ENCODE measurements around the gene ANKRD7. TPM values are rescaled to one million over a fixed set of nuclear protein-coding genes. Genes with fewer than 3 reads are reported as not detected.
A peak's percentile ranks its signal among the peaks of the same experiment; 100 is the strongest.

The ANKRD7 gene
- total RNA-seq, 1 donor from 2014 or later: not detected

DNA sequence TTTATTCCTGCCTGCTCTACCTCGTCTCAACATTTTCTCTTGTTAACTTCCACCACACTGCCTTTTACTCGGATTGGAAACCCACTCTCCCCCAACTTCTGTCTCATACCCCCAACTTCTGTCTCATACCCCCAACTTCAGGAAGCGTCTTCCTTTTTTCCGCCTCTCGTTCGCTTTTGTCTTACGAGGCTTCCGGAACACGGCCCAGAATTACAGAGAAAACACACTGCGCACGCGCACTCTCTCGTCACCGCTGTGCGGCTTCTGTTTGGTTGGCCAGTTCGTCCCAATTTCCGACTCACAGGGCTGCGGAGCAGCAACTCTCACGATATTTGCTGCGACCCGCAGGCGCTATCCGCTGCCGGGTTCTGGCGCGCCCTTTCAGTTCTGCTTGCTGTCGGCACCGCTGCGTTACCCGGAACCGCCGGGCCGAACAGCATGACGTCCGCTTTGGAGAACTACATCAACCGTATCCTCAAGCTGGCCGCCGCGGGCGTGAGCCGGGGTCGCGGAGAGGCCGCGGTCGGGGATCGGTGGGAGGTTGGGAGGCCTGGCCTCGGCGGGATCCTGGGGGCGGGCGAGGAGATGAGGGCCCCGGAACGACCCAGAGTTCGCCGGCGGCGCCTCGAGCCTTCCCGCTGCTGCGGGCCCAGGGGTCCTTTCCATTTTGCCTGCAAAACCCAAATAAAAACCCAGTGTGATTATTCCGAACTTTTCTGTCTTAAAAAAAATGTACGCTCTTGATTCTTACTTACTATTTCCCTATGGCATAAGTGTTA, 40.5 kb upstream of the ANKRD7 start, which contains the start of gene LSM8:
Gene LSM8 (plus strand): TSS at position 379 of the 779 bp plus-strand sequence. CDS start 60 bp downstream, at position 439.
- H3K4me1 ChIP-seq: peaks cover 0 to 22% of the 10 kb centered on the region in 2 donors
- TF ChIP-seq, protein P1, sequence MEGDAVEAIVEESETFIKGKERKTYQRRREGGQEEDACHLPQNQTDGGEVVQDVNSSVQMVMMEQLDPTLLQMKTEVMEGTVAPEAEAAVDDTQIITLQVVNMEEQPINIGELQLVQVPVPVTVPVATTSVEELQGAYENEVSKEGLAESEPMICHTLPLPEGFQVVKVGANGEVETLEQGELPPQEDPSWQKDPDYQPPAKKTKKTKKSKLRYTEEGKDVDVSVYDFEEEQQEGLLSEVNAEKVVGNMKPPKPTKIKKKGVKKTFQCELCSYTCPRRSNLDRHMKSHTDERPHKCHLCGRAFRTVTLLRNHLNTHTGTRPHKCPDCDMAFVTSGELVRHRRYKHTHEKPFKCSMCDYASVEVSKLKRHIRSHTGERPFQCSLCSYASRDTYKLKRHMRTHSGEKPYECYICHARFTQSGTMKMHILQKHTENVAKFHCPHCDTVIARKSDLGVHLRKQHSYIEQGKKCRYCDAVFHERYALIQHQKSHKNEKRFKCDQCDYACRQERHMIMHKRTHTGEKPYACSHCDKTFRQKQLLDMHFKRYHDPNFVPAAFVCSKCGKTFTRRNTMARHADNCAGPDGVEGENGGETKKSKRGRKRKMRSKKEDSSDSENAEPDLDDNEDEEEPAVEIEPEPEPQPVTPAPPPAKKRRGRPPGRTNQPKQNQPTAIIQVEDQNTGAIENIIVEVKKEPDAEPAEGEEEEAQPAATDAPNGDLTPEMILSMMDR (IDR thresholded peaks at IDR 0.05): no peak
- H3K9me3 ChIP-seq: no peaks in the 10 kb centered on the region
- peaks cover under 1 to 6% of the 10 kb centered on the region in 2 donors for H3K36me3 ChIP-seq
- H3K27ac ChIP-seq: peak within 1 kb of the TSS; percentile 84 to 88
- peak; percentile 93 to 99 for DNase-seq (ENCODE audit: low spot score in 2 of 2)
- intact Hi-C loops (cut with DNase I): loop anchor here (5.0 kb wide), 1 partner anchor 312 kb away; the partner anchor contains the start of gene CTTNBP2
- peak within 1 kb of the TSS; percentile 76 to 81 for H3K4me3 ChIP-seq
- H3K27me3 ChIP-seq: no peaks in the 10 kb centered on the region

DNA sequence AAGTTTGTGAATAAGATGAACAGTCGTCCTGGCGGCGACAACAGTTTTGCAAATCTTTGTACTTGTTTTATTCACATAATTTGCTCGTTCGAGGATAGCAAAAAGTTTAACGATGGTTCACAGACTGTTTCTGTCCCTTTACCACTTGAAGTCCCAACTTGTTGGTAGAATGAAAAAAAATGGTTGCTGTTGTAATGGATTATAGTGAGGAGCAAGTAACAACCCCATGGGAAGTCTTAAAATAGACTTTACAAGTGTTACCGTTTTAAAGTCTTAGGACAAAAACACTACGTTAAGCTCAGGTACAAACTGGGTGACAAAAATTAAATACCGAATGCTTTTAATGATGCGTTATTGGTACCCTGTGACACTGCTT, 40.0 kb upstream of the ANKRD7 start:
- no peak for DNase-seq (ENCODE audit: low spot score in 2 of 2)
- intact Hi-C loops (cut with DNase I): loop anchor here (5.0 kb wide), 1 partner anchor 312 kb away; the partner anchor contains the start of gene CTTNBP2
- Histone ChIP-seq H3K36me3 (peaks cover 6 to 12% of the 10 kb centered on the region in 2 donors), H3K27ac (peak overlapping the region; percentile 84 to 88), H3K27me3 (no peaks in the 10 kb centered on the region), H3K4me3 (peak overlapping the region; percentile 76 to 81), H3K4me1 (peaks cover 0 to 22% of the 10 kb centered on the region in 2 donors), H3K9me3 (no peaks in the 10 kb centered on the region)
- TF ChIP-seq, protein P1 (IDR thresholded peaks at IDR 0.05): no peak

DNA sequence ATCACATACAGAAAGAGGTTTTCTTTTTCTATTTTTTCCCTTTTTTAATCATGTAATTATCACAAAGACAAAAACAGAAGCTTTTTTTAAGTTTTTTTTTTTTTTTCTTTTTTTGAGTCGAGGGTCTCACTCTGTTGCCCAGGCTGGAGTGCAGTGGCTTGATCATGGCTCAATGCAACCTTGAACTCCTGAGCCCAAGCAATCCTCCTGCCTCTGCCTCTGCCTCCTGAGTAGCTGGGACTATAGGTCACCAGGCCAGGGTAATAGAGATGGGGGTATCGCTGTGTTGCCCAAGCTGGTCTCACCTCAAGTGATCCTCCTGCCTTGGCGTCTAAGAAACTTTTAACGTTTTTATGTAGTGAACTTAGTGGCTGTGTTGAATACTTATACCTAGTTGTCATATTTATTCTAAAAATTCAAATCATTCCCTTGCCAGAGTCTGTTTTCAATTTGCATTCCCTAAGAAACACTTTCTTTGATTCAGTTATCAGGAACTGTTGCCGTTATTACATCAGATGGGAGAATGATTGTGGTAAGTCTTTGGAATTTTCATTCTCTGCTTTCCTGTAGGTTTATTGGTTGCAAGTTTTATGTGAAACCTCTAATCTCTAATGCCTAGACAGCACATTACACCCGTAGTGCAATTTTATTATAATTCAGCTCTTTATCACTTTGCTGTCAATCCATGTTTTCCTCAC, 39.2 kb upstream of the ANKRD7 start:
- TF ChIP-seq, protein P1 (IDR thresholded peaks at IDR 0.05): no peak
- H3K4me3 ChIP-seq: peak overlapping the region in 1 of 2 donors; percentile 76
- peaks cover 0 to 22% of the 10 kb centered on the region in 2 donors for H3K4me1 ChIP-seq
- peaks cover 6 to 13% of the 10 kb centered on the region in 2 donors for H3K36me3 ChIP-seq
- DNase-seq (ENCODE audit: low spot score in 2 of 2): no peak
- intact Hi-C loops (cut with DNase I): no loop called here
- no peaks in the 10 kb centered on the region for H3K27me3 ChIP-seq
- no peaks in the 10 kb centered on the region for H3K9me3 ChIP-seq
- H3K27ac ChIP-seq: no peak overlapping the region

DNA sequence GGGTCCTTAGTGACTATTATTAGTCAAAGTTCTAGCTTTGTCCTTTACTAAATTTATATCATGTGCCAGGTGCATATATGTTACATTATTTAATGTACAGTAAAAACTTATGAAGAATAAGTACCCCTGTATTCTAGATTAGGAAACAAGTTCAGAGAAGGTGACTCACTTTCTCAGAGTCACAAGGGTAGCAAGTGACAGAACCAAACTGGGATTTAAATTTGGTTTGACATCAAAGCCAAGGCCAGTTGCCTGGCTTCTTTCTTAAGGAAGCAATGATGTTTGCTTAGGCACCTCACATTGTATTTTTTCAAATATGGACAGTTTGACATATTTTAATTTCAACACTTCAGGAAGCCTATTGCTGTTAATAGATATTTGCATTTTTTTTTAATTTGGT, 38.0 kb upstream of the ANKRD7 start:
- DNase-seq (ENCODE audit: low spot score in 2 of 2): no peak
- TF ChIP-seq, protein P1 (IDR thresholded peaks at IDR 0.05): no peak
- H3K36me3 ChIP-seq: peaks cover 6 to 13% of the 10 kb centered on the region in 2 donors
- H3K4me3 ChIP-seq: no peak overlapping the region
- H3K9me3 ChIP-seq: no peaks in the 10 kb centered on the region
- peaks cover 0 to 22% of the 10 kb centered on the region in 2 donors for H3K4me1 ChIP-seq
- H3K27ac ChIP-seq: no peak overlapping the region
- H3K27me3 ChIP-seq: no peaks in the 10 kb centered on the region
- intact Hi-C loops (cut with DNase I): no loop called here

DNA sequence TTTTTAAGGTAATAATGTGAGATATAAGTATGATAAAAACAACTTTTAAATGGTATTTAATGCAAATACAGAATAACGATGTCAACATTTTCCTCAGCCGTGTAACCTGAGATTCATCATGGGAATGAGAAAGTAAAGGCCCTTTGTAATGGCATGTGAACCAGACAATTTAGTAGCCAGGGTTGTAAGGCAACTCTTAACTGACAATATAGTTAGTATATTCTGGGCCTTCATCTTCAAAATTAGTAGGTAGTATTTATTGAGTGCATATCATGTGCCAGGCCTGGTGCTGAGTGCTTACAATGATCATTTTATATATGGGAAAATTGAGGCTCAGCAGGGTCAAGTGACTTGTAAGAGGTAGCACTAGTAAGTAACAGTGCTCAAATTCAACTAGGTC, 29.9 kb upstream of the ANKRD7 start:
- no peak overlapping the region for H3K27ac ChIP-seq
- TF ChIP-seq, protein P1 (IDR thresholded peaks at IDR 0.05): no peak
- H3K4me1 ChIP-seq: no peaks in the 10 kb centered on the region
- H3K27me3 ChIP-seq: no peaks in the 10 kb centered on the region
- no peaks in the 10 kb centered on the region for H3K9me3 ChIP-seq
- peaks cover 1 to 8% of the 10 kb centered on the region in 2 donors for H3K36me3 ChIP-seq
- intact Hi-C loops (cut with DNase I): no loop called here
- H3K4me3 ChIP-seq: no peak overlapping the region
- DNase-seq (ENCODE audit: low spot score in 2 of 2): no peak
